SK-N-SH treated with all-trans-retinoic acid at 6 μM for 48 hours (cell line): Measurements from ENCODE around the gene CD74.

ENCODE experiments used
- ATAC-seq: fragments of 200-7000 bp; cut with Tn5 transposase; 3 replicates; pipeline ENCODE4 v1.9.1; 2020; ENCODE audit warnings: mild to moderate bottlenecking, moderate library complexity
- ARNTL ChIP-seq: fragments of 450-650 bp; formaldehyde crosslinking; IDR thresholded peaks from 2 replicates; pipeline ENCODE4 v1.5.0; 2020; ENCODE audit warnings: low read depth, mild to moderate bottlenecking, moderate library complexity, borderline replicate concordance
- BACH2 ChIP-seq: fragments of 250-450 bp; sonication (Bioruptor Pico); IDR thresholded peaks from 2 replicates; pipeline ENCODE4 v1.9.0; 2021; ENCODE audit warnings: mild to moderate bottlenecking, borderline replicate concordance
- CSDC2 ChIP-seq: fragments of 250-450 bp; sonication (Bioruptor Pico); IDR thresholded peaks from 2 replicates; pipeline ENCODE4 v1.5.0; 2020; ENCODE audit warnings: mild to moderate bottlenecking, moderate library complexity
- ESRRG ChIP-seq: fragments of 250-450 bp; sonication (Bioruptor Pico); IDR thresholded peaks from 2 replicates; pipeline ENCODE4 v1.6.1; 2021; ENCODE audit warnings: mild to moderate bottlenecking
- GLIS3 ChIP-seq: fragments of 250-450 bp; sonication (Bioruptor Pico); IDR thresholded peaks from 2 replicates; pipeline ENCODE4 v1.5.0; 2020; ENCODE audit warnings: mild to moderate bottlenecking, moderate library complexity
- ISL1 ChIP-seq: fragments of 250-450 bp; sonication (Bioruptor Pico); IDR thresholded peaks from 2 replicates; pipeline ENCODE4 v2.1.2; 2022; ENCODE audit warnings: mild to moderate bottlenecking, moderate library complexity
- OSR1 ChIP-seq: fragments of 250-450 bp; sonication (Bioruptor Pico); IDR thresholded peaks from 2 replicates; pipeline ENCODE4 v1.8.0; 2022; ENCODE audit warnings: moderate library complexity, mild to moderate bottlenecking, inconsistent platforms
- PPARA ChIP-seq: fragments of 250-450 bp; sonication (Bioruptor Pico); IDR thresholded peaks from 2 replicates; pipeline ENCODE4 v1.5.0; 2020; ENCODE audit warnings: mild to moderate bottlenecking, borderline replicate concordance
- RARB ChIP-seq: fragments of 250-450 bp; sonication (Bioruptor Pico); IDR thresholded peaks from 2 replicates; pipeline ENCODE4 v1.8.0; 2021; ENCODE audit warnings: mild to moderate bottlenecking, moderate library complexity
- SNAI2 ChIP-seq: fragments of 250-450 bp; sonication (Bioruptor Pico); IDR thresholded peaks from 2 replicates; pipeline ENCODE4 v1.5.0; 2020; ENCODE audit warnings: mild to moderate bottlenecking, moderate library complexity
- TCF4 ChIP-seq: fragments of 250-450 bp; sonication (Bioruptor Pico); IDR thresholded peaks from 2 replicates; pipeline ENCODE4 v1.8.0; 2021; ENCODE audit warnings: mild to moderate bottlenecking, moderate library complexity, borderline replicate concordance
- TOX ChIP-seq: fragments of 250-450 bp; sonication (Bioruptor Pico); IDR thresholded peaks from 2 replicates; pipeline ENCODE4 v1.8.0; 2021; ENCODE audit warnings: mild to moderate bottlenecking, moderate library complexity, borderline replicate concordance
- ZC3H10 ChIP-seq: fragments of 250-450 bp; sonication (Bioruptor Pico); IDR thresholded peaks from 2 replicates; pipeline ENCODE4 v1.5.1; 2021; ENCODE audit warnings: mild to moderate bottlenecking, moderate library complexity
- ZFP3 ChIP-seq: fragments of 250-450 bp; sonication (Bioruptor Pico); IDR thresholded peaks from 2 replicates; pipeline ENCODE4 v1.5.0; 2020; ENCODE audit warnings: mild to moderate bottlenecking, moderate library complexity
- ZFP30 ChIP-seq: fragments of 450-650 bp; formaldehyde crosslinking; IDR thresholded peaks from 2 replicates; pipeline ENCODE4 v1.5.0; 2022; ENCODE audit warnings: mild to moderate bottlenecking, moderate library complexity
- ZNF565 ChIP-seq: fragments of 450-650 bp; formaldehyde crosslinking; conservative IDR thresholded peaks from 2 replicates; pipeline ENCODE4 v1.5.0; 2020; ENCODE audit warnings: low read depth, mild to moderate bottlenecking, moderate library complexity
- ZNF70 ChIP-seq: fragments of 450-650 bp; formaldehyde crosslinking; IDR thresholded peaks from 2 replicates; pipeline ENCODE4 v1.5.0; 2020; ENCODE audit warnings: mild to moderate bottlenecking, moderate library complexity
- ZNF8 ChIP-seq: fragments of 450-650 bp; formaldehyde crosslinking; IDR thresholded peaks from 2 replicates; pipeline ENCODE4 v1.5.0; 2020; ENCODE audit warnings: mild to moderate bottlenecking, moderate library complexity
- TF ChIP-seq, protein P1 (sequence below): fragments of 250-450 bp; sonication (Bioruptor Pico); IDR thresholded peaks from 2 replicates; pipeline ENCODE4 v1.8.0; 2020; ENCODE audit warnings: mild to moderate bottlenecking, moderate library complexity, borderline replicate concordance
- TF ChIP-seq, protein P2 (sequence below): fragments of 250-450 bp; sonication (Bioruptor Pico); IDR thresholded peaks from 2 replicates; pipeline ENCODE4 v1.5.1; 2021; ENCODE audit warnings: mild to moderate bottlenecking, moderate library complexity
- TF ChIP-seq, protein P3 (sequence below): fragments of 250-450 bp; sonication (Bioruptor Pico); IDR thresholded peaks from 2 replicates; pipeline ENCODE4 v1.5.0; 2020; ENCODE audit warnings: mild to moderate bottlenecking, moderate library complexity
- TF ChIP-seq, protein P4 (sequence below): fragments of 250-450 bp; sonication (Bioruptor Pico); IDR thresholded peaks from 2 replicates; pipeline ENCODE4 v1.8.0; 2021; ENCODE audit warnings: low read depth, mild to moderate bottlenecking, moderate library complexity, borderline replicate concordance

Gene CD74

DNA sequence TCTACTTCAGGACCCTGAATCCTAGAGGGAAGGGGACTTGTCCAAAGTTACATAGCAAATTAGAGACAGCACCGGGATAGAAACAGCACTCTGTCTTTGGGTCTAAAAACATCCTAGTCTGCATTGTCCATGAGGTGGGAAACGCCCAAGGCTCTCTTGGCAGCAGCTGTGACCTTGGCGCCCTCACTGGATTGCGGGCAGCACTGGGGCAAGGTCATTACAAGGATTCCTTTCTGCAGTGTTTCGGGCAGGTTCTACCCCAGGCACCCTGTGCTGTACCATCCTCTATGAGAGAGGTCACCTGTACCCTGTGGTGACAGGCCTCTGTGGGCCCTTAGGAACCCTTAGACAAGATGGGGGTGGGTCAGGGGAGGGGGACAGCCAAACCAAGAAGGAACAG, 8.6 kb downstream of the CD74 start:
- no peak for ATAC-seq

DNA sequence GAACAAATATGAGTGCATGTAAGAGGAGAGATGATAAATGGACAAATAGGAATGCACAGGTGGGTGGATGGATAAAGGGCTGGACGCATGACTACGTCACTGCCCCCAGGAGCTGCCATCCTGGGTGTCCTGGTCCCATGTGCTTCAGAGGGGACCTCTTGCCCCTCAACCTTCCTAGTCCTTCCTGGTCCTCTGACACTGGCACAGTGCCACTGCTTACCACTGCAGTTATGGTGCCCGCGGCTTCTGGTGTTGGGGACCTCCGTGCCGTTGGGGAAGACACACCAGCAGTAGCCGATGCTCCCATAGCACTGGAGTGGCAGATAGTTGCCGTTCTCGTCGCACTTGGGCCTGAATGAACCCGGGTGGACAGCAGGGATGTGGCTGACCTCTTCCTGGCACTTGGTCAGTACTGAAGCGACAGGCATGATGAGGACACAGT, 9.8 kb downstream of the CD74 start:
- no peak for TF ChIP-seq ZFP3 (CRISPR knock-in tag)
- TF ChIP-seq, protein P1, sequence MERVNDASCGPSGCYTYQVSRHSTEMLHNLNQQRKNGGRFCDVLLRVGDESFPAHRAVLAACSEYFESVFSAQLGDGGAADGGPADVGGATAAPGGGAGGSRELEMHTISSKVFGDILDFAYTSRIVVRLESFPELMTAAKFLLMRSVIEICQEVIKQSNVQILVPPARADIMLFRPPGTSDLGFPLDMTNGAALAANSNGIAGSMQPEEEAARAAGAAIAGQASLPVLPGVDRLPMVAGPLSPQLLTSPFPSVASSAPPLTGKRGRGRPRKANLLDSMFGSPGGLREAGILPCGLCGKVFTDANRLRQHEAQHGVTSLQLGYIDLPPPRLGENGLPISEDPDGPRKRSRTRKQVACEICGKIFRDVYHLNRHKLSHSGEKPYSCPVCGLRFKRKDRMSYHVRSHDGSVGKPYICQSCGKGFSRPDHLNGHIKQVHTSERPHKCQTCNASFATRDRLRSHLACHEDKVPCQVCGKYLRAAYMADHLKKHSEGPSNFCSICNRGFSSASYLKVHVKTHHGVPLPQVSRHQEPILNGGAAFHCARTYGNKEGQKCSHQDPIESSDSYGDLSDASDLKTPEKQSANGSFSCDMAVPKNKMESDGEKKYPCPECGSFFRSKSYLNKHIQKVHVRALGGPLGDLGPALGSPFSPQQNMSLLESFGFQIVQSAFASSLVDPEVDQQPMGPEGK, result no peak
- no peak for ATAC-seq

More for the DNA sequence above, 8.6 kb downstream of the CD74 start:
- TF ChIP-seq, protein P2, sequence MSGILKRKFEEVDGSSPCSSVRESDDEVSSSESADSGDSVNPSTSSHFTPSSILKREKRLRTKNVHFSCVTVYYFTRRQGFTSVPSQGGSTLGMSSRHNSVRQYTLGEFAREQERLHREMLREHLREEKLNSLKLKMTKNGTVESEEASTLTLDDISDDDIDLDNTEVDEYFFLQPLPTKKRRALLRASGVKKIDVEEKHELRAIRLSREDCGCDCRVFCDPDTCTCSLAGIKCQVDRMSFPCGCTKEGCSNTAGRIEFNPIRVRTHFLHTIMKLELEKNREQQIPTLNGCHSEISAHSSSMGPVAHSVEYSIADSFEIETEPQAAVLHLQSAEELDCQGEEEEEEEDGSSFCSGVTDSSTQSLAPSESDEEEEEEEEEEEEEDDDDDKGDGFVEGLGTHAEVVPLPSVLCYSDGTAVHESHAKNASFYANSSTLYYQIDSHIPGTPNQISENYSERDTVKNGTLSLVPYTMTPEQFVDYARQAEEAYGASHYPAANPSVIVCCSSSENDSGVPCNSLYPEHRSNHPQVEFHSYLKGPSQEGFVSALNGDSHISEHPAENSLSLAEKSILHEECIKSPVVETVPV (CRISPR knock-in tag), result no peak
- TF ChIP-seq GLIS3 (CRISPR knock-in tag) (no peak), BACH2 (CRISPR knock-in tag) (no peak), ISL1 (CRISPR knock-in tag) (no peak), OSR1 (CRISPR knock-in tag) (no peak), ZC3H10 (CRISPR knock-in tag) (no peak), ZNF8 (CRISPR knock-in tag) (no peak), TOX (CRISPR knock-in tag) (no peak), ZFP3 (CRISPR knock-in tag) (no peak), ZFP30 (CRISPR knock-in tag) (no peak), CSDC2 (no peak), SNAI2 (CRISPR knock-in tag) (no peak), TCF4 (CRISPR knock-in tag) (no peak), ZNF70 (CRISPR knock-in tag) (no peak)
- TF ChIP-seq, protein P3, sequence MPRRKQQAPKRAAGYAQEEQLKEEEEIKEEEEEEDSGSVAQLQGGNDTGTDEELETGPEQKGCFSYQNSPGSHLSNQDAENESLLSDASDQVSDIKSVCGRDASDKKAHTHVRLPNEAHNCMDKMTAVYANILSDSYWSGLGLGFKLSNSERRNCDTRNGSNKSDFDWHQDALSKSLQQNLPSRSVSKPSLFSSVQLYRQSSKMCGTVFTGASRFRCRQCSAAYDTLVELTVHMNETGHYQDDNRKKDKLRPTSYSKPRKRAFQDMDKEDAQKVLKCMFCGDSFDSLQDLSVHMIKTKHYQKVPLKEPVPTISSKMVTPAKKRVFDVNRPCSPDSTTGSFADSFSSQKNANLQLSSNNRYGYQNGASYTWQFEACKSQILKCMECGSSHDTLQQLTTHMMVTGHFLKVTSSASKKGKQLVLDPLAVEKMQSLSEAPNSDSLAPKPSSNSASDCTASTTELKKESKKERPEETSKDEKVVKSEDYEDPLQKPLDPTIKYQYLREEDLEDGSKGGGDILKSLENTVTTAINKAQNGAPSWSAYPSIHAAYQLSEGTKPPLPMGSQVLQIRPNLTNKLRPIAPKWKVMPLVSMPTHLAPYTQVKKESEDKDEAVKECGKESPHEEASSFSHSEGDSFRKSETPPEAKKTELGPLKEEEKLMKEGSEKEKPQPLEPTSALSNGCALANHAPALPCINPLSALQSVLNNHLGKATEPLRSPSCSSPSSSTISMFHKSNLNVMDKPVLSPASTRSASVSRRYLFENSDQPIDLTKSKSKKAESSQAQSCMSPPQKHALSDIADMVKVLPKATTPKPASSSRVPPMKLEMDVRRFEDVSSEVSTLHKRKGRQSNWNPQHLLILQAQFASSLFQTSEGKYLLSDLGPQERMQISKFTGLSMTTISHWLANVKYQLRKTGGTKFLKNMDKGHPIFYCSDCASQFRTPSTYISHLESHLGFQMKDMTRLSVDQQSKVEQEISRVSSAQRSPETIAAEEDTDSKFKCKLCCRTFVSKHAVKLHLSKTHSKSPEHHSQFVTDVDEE (CRISPR knock-in tag), result no peak
- TF ChIP-seq, protein P1, result no peak
- TF ChIP-seq, all 23 proteins: peak for 0

DNA sequence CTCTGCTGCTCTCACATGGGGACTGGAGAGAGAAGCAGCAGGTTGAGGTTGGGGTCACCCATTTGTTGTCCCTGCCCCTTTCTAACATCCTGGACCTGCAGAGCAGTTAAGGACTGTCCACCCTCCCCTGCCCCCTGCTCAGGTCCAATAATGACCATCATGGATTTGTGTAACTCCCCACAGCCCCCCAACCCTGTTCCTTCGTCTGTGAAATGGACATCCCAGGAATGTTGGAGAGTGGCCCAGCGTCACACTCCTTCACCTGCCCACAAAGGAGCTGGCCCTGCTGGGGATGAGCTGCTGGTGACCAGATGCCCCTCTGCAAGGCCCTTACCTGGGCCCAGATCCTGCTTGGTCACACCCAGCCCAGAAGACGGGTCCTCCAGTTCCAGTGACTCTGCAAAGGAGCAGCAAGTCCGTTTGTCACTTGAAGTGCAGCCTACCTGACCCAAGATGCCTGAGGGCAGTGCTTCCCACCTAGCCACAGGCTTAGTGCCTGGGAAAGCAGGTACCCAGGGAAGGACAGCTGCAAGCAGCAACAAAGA, 10.4 kb downstream of the CD74 start:
- no peak for ATAC-seq
- TF ChIP-seq ZNF70 (CRISPR knock-in tag), result no peak
- TF ChIP-seq, protein P2 (CRISPR knock-in tag), result no peak
- TF ChIP-seq ARNTL (CRISPR knock-in tag), result no peak
- TF ChIP-seq CSDC2, result no peak
- TF ChIP-seq ZFP30 (CRISPR knock-in tag), result no peak
- TF ChIP-seq GLIS3 (CRISPR knock-in tag), result no peak
- no peak for TF ChIP-seq ZC3H10 (CRISPR knock-in tag)
- TF ChIP-seq SNAI2 (CRISPR knock-in tag), result no peak
- no peak for TF ChIP-seq ZNF565
- no peak for TF ChIP-seq ZNF8 (CRISPR knock-in tag)
- no peak for TF ChIP-seq RARB (CRISPR knock-in tag)
- no peak for TF ChIP-seq PPARA
- TF ChIP-seq, protein P4, sequence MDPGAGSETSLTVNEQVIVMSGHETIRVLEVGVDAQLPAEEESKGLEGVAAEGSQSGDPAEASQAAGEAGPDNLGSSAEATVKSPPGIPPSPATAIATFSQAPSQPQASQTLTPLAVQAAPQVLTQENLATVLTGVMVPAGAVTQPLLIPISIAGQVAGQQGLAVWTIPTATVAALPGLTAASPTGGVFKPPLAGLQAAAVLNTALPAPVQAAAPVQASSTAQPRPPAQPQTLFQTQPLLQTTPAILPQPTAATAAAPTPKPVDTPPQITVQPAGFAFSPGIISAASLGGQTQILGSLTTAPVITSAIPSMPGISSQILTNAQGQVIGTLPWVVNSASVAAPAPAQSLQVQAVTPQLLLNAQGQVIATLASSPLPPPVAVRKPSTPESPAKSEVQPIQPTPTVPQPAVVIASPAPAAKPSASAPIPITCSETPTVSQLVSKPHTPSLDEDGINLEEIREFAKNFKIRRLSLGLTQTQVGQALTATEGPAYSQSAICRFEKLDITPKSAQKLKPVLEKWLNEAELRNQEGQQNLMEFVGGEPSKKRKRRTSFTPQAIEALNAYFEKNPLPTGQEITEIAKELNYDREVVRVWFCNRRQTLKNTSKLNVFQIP (CRISPR knock-in tag), result no peak
- TF ChIP-seq ESRRG (CRISPR knock-in tag), result no peak
- TF ChIP-seq, protein P1, result no peak
- no peak for TF ChIP-seq BACH2 (CRISPR knock-in tag)
- no peak for TF ChIP-seq ZFP3 (CRISPR knock-in tag)
- TF ChIP-seq ISL1 (CRISPR knock-in tag), result no peak
